ENCODE data around the gene PORCN. TPM values are rescaled to one million over a fixed set of nuclear protein-coding genes. Genes with fewer than 3 reads are reported as not detected.

PORCN gene
- polyA plus RNA-seq, 6 donors from 2014 or later, result 1.5 to 12.2 (median 9.0) TPM

DNA sequence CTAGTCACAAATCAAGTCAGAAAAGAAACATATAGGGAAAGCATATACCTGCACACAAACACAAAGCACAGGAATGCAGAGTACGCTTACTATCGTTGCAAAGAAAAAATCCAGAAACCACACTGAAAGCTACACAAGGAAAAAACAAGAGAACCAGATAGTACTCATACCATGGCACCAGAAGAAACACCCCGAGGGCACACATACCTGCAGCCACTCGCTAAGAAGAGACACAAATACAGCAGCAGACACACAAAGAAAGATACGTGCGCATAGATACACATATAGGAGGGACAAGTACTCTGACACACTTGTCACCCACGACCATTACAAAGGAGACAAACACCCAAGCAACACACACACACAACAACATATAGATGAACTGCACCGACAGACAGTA, 37.3 kb upstream of the PORCN start:
- Mint-ChIP-seq H3K27me3 (no peaks in the 10 kb centered on the region), H3K27ac (no peak overlapping the region), H3K9me3 (peaks cover 0 to 4% (median 0%) of the 10 kb centered on the region in 7 donors), H3K4me1 (peaks cover 26 to 42% (median 38%) of the 10 kb centered on the region in 3 donors), H3K4me3 (peak overlapping the region in 2 of 8 donors; percentile 48 to 80), H3K36me3 (no peaks in the 10 kb centered on the region)
- no peak for DNase-seq
- ATAC-seq (ENCODE audit: low read depth in 2 of 2), result no peak

GRCh38 chrX:48472225-48472624, 36.6 kb upstream of the PORCN start:
- peak overlapping the region in 1 of 8 donors; percentile 47 for H3K4me3 Mint-ChIP-seq
- H3K27me3 Mint-ChIP-seq, result no peaks in the 10 kb centered on the region
- H3K27ac Mint-ChIP-seq, result no peak overlapping the region
- H3K36me3 Mint-ChIP-seq, result no peaks in the 10 kb centered on the region
- ATAC-seq (ENCODE audit: low read depth in 2 of 2) (no peak), DNase-seq (no peak)
- H3K9me3 Mint-ChIP-seq, result peaks cover 0 to 4% (median 1%) of the 10 kb centered on the region in 7 donors
- H3K4me1 Mint-ChIP-seq, result peaks cover 33 to 43% (median 38%) of the 10 kb centered on the region in 3 donors

- H3K36me3 Mint-ChIP-seq, result no peaks in the 10 kb centered on the region
- H3K4me1 Mint-ChIP-seq, result peaks cover 33 to 45% (median 41%) of the 10 kb centered on the region in 3 donors
- ATAC-seq (ENCODE audit: low read depth in 2 of 2) (no peak), DNase-seq (no peak)
- H3K27ac Mint-ChIP-seq, result peak overlapping the region in 2 of 6 donors; percentile 59 to 76
- no peaks in the 10 kb centered on the region for H3K27me3 Mint-ChIP-seq
- H3K4me3 Mint-ChIP-seq, result peak overlapping the region in 3 of 8 donors; percentile 39 to 48 (median 47)
- peaks cover 0 to 4% (median 1%) of the 10 kb centered on the region in 7 donors for H3K9me3 Mint-ChIP-seq
Observed at GRCh38 chrX:48472851-48473703, 35.7 kb upstream of the PORCN start.

GRCh38 chrX:48473704-48473990, 35.1 kb upstream of the PORCN start:
- peak overlapping the region in 2 of 8 donors; percentile 39 to 47 for H3K4me3 Mint-ChIP-seq
- H3K36me3 Mint-ChIP-seq, result no peaks in the 10 kb centered on the region
- H3K9me3 Mint-ChIP-seq, result peaks cover 0 to 4% (median 1%) of the 10 kb centered on the region in 7 donors
- H3K27me3 Mint-ChIP-seq, result no peaks in the 10 kb centered on the region
- peaks cover 32 to 42% (median 41%) of the 10 kb centered on the region in 3 donors for H3K4me1 Mint-ChIP-seq
- DNase-seq, result no peak
- no peak for ATAC-seq (ENCODE audit: low read depth in 2 of 2)
- H3K27ac Mint-ChIP-seq, result peak overlapping the region in 2 of 6 donors; percentile 59 to 76

DNA sequence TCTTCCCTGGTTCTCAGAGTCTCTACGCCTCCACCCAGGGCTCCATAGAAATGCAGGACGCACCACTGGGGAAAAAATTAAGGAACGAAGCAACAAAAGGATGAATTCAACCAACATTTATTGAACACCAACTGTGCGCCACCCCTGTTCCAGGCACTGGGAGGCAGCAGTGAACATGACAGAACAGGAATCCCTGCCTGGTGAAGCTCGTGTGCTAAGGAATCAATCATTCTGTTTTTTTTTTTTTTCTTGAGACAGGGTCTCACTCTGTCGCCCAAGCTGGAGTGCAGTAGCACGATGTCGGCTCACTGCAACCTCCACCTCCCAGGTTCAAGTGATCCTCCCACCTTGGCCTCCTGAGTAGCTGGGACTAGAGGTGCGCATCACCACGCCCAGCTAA, 34.7 kb upstream of the PORCN start:
- Mint-ChIP-seq H3K9me3 (peaks cover 0 to 4% (median 1%) of the 10 kb centered on the region in 7 donors), H3K27ac (no peak overlapping the region), H3K4me3 (peak overlapping the region in 1 of 8 donors; percentile 18), H3K27me3 (no peaks in the 10 kb centered on the region), H3K36me3 (no peaks in the 10 kb centered on the region), H3K4me1 (peaks cover 29 to 38% (median 37%) of the 10 kb centered on the region in 3 donors)
- DNase-seq (no peak), ATAC-seq (ENCODE audit: low read depth in 2 of 2) (no peak)

DNA sequence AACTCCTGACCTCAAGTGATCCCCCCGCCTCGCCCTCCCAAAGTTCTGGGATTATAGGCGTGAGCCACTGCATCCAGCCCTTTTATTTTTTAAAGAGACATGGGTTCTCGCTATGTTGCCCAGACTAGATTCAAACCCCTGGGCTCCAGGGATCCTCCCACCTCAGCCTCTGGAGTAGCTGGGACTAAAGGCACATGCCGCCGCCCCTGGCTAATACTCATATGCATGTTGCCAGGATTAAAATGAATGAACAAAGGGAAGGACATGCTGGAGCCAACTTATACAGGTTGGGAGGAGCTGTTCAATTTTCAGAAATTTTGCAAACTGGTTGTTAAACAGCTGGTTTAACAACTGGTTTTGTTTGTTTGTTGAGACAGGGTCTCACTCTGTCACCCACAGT, 34.2 kb upstream of the PORCN start:
- Mint-ChIP-seq H3K36me3 (no peaks in the 10 kb centered on the region), H3K4me3 (peak overlapping the region in 2 of 8 donors; percentile 74 to 96), H3K4me1 (peaks cover 27 to 34% (median 33%) of the 10 kb centered on the region in 3 donors), H3K27me3 (no peaks in the 10 kb centered on the region), H3K27ac (peak overlapping the region in 1 of 6 donors; percentile 54), H3K9me3 (peaks cover 0 to 4% (median 1%) of the 10 kb centered on the region in 7 donors)
- ATAC-seq (ENCODE audit: low read depth in 2 of 2) (no peak), DNase-seq (no peak)

DNA sequence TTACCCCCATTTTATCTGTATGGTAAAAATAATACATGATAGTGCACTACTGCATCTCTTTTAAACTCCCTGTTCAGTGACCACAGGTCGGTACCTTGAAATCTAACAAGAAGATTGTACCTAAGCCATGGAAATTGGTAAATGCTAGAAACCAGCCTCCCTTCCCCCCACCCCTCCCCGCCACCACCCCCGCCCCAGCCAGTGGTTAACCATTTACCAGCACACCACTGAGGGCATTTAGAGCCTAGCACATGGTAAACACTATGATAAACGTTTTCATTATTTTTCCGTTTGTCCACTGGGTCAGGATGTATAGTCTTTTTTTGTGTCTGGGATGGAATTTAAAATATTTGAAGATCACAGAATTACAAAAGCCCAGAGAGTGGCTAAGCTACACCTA, 33.5 kb upstream of the PORCN start:
- Mint-ChIP-seq H3K27ac (peak overlapping the region in 5 of 6 donors; percentile 77 to 95 (median 93)), H3K4me1 (peaks cover 26 to 29% (median 29%) of the 10 kb centered on the region in 3 donors), H3K4me3 (peak overlapping the region; percentile 83 to 96 (median 92)), H3K27me3 (no peaks in the 10 kb centered on the region), H3K9me3 (peaks cover 0 to 4% (median 1%) of the 10 kb centered on the region in 7 donors), H3K36me3 (peaks cover 0 to 3% of the 10 kb centered on the region in 2 donors)
- DNase-seq (no peak), ATAC-seq (ENCODE audit: low read depth in 2 of 2) (no peak)

GRCh38 chrX:48475774-48476577, 32.8 kb upstream of the PORCN start, which contains the start of gene FTSJ1:
Gene FTSJ1 (plus strand): TSS chrX:48476199. CDS start chrX:48478048, 1,849 bp downstream.
- Mint-ChIP-seq H3K9me3 (peaks cover 0 to 4% (median 2%) of the 10 kb centered on the region in 7 donors), H3K36me3 (peaks cover 0 to 9% of the 10 kb centered on the region in 2 donors), H3K27me3 (no peaks in the 10 kb centered on the region), H3K4me1 (peaks cover 29% of the 10 kb centered on the region in 3 donors), H3K4me3 (peak within 1 kb of the TSS; percentile 83 to 96 (median 92)), H3K27ac (peak within 1 kb of the TSS; percentile 89 to 95 (median 93))
- ATAC-seq (ENCODE audit: low read depth in 2 of 2) (peak; percentile 91 to 94), DNase-seq (peak; percentile 88)

DNA sequence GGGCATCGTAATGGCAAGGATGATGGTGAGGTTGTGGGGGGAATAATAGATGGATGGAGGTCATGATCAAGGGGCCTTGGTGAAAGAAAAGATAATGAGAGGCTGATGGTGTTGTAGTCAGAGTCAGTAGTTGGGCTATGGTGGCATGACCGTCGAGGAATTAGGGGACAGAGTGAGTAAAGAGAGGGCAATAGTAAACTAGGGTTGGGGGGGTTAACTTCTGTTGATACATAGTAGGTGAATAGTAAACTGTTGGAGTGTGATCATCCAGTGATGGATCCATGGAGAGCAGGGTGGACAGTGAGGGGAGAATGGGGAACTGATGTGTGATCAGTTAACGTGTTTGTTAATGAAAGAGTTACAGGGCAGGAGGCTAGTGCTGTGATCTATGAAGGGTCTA, 31.9 kb upstream of the PORCN start:
- Mint-ChIP-seq H3K27me3 (no peaks in the 10 kb centered on the region), H3K4me1 (peaks cover 29% of the 10 kb centered on the region in 3 donors), H3K36me3 (peaks cover 0 to 9% of the 10 kb centered on the region in 2 donors), H3K4me3 (peak overlapping the region; percentile 83 to 96 (median 92)), H3K9me3 (peaks cover 0 to 4% (median 2%) of the 10 kb centered on the region in 7 donors), H3K27ac (peak overlapping the region; percentile 84 to 95 (median 92))
- ATAC-seq (ENCODE audit: low read depth in 2 of 2) (no peak), DNase-seq (no peak)

DNA sequence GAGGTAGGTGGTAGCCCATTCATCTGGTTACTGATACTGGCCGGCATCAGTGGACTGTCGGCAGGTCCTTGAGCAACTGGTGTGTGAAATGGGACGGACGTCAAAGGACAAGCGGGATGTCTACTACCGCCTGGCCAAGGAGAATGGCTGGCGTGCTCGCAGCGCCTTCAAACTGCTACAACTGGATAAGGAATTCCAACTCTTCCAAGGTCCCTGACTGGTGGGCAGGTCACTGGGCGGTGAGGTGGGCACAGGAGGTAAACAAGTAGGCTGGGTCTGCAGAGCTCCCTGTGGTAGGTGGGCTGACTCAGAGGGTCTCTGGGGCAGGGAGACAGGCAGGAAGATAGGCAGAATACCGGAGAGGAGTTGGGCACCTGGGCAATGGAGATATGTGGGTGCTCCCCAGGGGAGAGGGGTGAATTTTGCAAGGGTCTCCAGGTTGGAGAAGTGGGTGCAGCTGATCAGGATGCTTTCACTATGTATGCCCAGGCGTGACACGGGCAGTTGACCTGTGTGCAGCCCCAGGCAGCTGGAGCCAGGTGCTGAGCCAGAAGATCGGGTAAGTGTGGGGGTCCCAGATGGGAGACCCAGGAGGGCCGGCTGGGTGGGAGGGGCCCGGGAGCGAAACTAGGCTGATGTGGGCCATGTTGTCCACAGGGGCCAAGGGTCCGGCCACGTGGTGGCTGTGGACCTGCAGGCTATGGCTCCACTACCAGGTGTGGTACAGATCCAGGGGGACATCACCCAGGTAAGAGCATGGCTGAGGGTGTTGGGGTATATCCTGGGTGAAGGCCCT, 30.6 kb upstream of the PORCN start:
- Mint-ChIP-seq H3K27me3 (no peaks in the 10 kb centered on the region), H3K4me3 (peak overlapping the region in 3 of 8 donors; percentile 29 to 83 (median 69)), H3K4me1 (peaks cover 29% of the 10 kb centered on the region in 3 donors), H3K9me3 (peaks cover 0 to 4% (median 1%) of the 10 kb centered on the region in 7 donors), H3K27ac (peak overlapping the region in 2 of 6 donors; percentile 65 to 74), H3K36me3 (peaks cover 0 to 9% of the 10 kb centered on the region in 2 donors)
- no peak for DNase-seq
- ATAC-seq (ENCODE audit: low read depth in 2 of 2), result no peak

DNA sequence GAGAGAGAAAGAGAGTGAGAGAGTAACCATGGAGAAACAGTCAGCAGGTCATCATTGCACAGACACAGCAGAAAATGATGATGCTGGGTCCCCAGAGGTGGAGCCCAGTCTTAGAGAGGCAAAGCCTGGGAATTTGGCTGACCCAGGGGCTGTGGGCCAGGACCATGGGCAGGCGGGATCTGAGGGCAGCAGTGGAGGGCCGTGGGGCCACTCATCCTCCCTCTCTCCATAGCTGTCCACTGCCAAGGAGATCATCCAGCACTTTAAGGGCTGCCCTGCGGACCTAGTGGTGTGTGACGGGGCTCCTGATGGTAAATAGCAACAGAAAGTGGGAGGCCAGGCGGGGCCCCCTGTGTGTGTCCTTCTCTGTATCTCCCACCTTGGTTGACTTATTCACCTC, 30.0 kb upstream of the PORCN start:
- no peak overlapping the region for H3K27ac Mint-ChIP-seq
- DNase-seq (no peak), ATAC-seq (ENCODE audit: low read depth in 2 of 2) (no peak)
- H3K27me3 Mint-ChIP-seq, result no peaks in the 10 kb centered on the region
- peaks cover 0 to 9% of the 10 kb centered on the region in 2 donors for H3K36me3 Mint-ChIP-seq
- peaks cover 0 to 4% (median 1%) of the 10 kb centered on the region in 7 donors for H3K9me3 Mint-ChIP-seq
- H3K4me1 Mint-ChIP-seq, result peaks cover 29% of the 10 kb centered on the region in 3 donors
- H3K4me3 Mint-ChIP-seq, result peak overlapping the region in 1 of 8 donors; percentile 41

- Mint-ChIP-seq H3K4me3 (no peak overlapping the region), H3K27ac (peak overlapping the region in 2 of 6 donors; percentile 8 to 61), H3K9me3 (peaks cover 0 to 4% (median 0%) of the 10 kb centered on the region in 7 donors), H3K36me3 (peaks cover 0 to 9% of the 10 kb centered on the region in 2 donors), H3K4me1 (peaks cover 25 to 29% (median 27%) of the 10 kb centered on the region in 3 donors), H3K27me3 (no peaks in the 10 kb centered on the region)
- DNase-seq (no peak), ATAC-seq (ENCODE audit: low read depth in 2 of 2) (no peak)
Observed at GRCh38 chrX:48480142-48480541, 28.6 kb upstream of the PORCN start.

All from naive B cell (primary cell).